HG02571 (cell line): ENCODE data around the gene CCDC40.
A peak's percentile ranks its signal among the peaks of the same experiment; 100 is the strongest.

Source experiments
- ATAC-seq: cut with Tn5 transposase; IDR thresholded peaks from one replicate; pipeline ENCODE4 v1.9.1; 2021; ENCODE audit warnings: mild to moderate bottlenecking, moderate library complexity; ENCODE audit not compliant: unreplicated experiment

CCDC40 gene

DNA sequence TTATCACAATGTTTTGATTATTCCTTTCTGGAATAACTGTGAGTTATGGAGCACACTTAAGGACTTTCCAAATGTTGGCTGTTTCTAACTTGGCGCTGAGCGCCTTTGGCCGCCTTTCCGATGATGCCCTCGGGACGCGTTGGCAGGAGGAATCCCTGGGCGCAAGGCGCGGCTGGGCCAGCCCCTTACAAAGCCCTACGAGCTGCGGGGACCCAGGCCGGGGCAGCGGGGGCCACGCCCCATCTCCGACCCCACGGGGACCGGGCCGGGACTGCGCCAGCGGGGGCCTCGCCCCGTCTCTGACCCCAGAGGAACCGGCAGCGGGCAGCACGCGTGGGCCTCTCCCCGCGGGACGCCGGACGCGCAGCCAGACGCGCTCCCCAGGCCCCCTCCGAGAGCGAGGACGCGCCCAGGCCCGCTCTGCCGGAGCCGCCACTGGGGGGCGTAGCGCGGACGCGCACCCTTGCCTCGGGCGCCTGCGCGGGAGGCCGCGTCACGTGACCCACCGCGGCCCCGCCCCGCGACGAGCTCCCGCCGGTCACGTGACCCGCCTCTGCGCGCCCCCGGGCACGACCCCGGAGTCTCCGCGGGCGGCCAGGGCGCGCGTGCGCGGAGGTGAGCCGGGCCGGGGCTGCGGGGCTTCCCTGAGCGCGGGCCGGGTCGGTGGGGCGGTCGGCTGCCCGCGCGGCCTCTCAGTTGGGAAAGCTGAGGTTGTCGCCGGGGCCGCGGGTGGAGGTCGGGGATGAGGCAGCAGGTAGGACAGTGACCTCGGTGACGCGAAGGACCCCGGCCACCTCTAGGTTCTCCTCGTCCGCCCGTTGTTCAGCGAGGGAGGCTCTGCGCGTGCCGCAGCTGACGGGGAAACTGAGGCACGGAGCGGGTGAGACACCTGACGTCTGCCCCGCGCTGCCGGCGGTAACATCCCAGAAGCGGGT, 64.8 kb downstream of the CCDC40 start, which contains the start of gene GAA:
GAA (plus strand) TSS at position 571 of the 935 bp plus-strand sequence. CDS start 3,006 bp downstream, outside the sequence.
- peak; percentile 69 for ATAC-seq

GRCh38 chr17:80101946-80102663, 65.7 kb downstream of the CCDC40 start:
- ATAC-seq: no peak

DNA sequence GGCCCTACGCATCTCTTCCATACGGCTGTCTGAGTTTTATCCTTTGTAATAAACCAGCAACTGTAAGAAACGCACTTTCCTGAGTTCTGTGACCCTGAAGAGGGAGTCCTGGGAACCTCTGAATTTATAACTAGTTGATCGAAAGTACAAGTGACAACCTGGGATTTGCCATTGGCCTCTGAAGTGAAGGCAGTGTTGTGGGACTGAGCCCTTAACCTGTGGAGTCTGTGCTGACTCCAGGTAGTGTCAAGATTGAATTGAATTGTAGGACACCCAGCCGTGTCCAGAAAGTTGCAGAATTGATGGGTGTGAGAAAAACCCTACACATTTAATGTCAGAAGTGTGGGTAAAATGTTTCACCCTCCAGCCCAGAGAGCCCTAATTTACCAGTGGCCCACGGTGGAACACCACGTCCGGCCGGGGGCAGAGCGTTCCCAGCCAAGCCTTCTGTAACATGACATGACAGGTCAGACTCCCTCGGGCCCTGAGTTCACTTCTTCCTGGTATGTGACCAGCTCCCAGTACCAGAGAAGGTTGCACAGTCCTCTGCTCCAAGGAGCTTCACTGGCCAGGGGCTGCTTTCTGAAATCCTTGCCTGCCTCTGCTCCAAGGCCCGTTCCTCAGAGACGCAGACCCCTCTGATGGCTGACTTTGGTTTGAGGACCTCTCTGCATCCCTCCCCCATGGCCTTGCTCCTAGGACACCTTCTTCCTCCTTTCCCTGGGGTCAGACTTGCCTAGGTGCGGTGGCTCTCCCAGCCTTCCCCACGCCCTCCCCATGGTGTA, 66.4 kb downstream of the CCDC40 start:
- no peak for ATAC-seq

GRCh38 chr17:80103449-80104085, 67.1 kb downstream of the CCDC40 start:
- ATAC-seq: no peak

- ATAC-seq: no peak
Observed at GRCh38 chr17:80104321-80104955, 68.0 kb downstream of the CCDC40 start.

DNA sequence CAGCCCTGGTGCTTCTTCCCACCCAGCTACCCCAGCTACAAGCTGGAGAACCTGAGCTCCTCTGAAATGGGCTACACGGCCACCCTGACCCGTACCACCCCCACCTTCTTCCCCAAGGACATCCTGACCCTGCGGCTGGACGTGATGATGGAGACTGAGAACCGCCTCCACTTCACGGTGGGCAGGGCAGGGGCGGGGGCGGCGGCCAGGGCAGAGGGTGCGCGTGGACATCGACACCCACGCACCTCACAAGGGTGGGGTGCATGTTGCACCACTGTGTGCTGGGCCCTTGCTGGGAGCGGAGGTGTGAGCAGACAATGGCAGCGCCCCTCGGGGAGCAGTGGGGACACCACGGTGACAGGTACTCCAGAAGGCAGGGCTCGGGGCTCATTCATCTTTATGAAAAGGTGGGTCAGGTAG, 68.5 kb downstream of the CCDC40 start:
- no peak for ATAC-seq

GRCh38 chr17:80105762-80106161, 69.3 kb downstream of the CCDC40 start:
- no peak for ATAC-seq

DNA sequence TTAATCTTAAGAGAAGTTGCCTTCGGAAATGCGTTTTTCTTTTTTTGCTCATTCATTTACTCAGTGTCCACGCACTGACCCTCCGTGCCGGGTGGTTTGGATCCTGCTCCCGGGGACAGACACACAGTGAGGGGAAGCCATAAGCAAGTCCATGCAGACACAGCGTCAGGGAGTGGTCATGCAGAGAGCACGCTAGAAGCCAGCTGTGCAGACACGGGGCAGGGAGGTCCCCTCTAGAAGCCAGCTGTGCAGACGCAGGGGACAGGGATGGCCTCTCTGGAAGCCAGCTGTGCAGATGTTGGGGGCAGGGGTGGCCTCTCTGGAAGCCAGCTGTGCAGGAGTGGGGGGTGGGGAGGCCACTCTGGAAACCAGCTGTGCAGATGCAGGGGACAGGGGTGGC, 69.7 kb downstream of the CCDC40 start:
- no peak for ATAC-seq

DNA sequence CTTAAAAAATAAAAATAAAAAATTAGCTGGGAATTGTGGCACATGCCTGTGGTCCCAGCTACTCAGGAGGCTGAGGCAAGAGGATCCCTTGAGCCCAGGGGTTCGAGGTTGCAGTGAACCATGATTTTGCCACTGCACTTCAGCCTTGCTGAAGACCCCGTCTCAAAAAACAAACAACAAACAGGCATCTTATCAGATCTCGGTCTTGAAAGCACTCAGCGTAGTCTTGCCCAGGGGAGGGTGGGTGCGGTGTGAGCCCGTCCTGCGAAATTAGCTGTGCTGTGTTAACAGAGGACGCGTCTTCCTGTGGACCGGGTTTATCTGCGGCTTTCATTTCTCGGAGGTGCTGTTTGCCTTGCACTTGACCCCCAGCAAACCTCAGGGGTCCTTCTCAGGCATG, 70.3 kb downstream of the CCDC40 start:
- no peak for ATAC-seq

- ATAC-seq: no peak
Observed at GRCh38 chr17:80107231-80108021, 71.0 kb downstream of the CCDC40 start.

DNA sequence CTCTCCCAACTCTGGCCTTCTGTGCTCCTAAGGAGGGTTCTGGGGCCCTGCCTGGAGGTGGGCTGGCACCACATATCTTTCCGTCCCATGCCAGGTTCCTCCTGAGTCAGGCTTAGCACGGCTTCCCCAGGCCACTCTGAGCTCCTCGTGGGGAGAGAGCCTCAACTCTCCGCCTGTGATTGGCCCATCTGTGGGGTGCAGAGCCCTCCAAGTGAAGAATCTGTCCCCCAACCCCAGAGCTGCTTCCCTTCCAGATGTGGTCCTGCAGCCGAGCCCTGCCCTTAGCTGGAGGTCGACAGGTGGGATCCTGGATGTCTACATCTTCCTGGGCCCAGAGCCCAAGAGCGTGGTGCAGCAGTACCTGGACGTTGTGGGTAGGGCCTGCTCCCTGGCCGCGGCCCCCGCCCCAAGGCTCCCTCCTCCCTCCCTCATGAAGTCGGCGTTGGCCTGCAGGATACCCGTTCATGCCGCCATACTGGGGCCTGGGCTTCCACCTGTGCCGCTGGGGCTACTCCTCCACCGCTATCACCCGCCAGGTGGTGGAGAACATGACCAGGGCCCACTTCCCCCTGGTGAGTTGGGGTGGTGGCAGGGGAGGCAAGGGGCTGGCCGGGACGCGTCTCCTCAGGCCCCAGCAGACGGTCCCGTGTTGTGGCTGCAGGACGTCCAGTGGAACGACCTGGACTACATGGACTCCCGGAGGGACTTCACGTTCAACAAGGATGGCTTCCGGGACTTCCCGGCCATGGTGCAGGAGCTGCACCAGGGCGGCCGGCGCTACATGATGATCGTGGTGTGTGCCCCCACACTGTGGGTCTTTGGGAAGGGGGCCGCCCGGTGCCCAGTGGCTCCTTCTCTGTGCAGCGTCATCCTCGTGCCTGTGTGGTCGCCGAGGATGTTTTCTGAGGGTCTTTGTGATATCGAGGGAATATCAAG, 71.9 kb downstream of the CCDC40 start:
- ATAC-seq: no peak

DNA sequence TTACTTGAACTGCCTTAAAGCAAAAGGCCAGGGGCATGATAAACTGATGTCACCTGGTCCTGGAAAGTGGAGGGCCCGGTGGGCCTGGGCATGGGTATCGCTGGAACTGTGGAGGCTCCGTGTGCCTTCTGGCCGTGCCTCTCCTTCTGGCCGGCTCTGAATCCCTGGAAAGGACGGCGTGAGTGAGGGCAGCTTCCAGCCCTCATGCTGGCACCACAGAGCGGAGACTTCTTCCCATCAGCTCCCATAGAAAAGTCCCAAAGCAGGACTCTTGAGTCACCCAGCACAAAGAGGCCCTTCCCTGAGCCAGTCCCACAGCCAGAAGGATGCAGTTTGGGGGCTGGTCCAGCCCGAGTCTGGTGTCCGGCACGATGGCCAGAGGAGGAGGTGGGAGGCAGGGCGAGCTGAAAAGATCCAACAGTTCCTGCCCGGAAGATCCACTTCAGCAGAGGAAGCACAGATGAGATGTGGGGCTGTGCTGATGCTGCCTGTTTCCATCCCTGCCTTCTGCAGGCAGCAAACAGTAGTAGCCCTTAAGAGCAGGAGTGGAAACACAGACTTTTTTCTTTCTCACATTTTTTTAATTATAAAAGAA, 72.7 kb downstream of the CCDC40 start:
- ATAC-seq: no peak

GRCh38 chr17:80109713-80110446, 73.4 kb downstream of the CCDC40 start:
- no peak for ATAC-seq

DNA sequence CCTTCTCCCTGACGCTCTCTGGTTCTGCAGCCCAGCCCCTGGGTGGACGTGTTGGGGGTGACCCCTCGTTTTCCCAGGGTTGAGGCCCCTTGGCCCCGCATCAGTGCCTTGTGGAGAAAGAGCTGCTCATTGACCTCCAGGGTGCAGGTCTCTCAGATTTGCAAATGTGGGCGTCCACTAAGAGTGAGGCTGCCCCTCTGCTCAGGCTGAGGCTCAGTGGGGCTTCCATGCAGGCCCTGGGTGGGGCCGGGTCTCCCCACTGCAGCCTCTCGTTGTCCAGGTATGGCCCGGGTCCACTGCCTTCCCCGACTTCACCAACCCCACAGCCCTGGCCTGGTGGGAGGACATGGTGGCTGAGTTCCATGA, 74.0 kb downstream of the CCDC40 start:
- ATAC-seq: no peak

- ATAC-seq: no peak
Observed at GRCh38 chr17:80110927-80111701, 74.7 kb downstream of the CCDC40 start.

DNA sequence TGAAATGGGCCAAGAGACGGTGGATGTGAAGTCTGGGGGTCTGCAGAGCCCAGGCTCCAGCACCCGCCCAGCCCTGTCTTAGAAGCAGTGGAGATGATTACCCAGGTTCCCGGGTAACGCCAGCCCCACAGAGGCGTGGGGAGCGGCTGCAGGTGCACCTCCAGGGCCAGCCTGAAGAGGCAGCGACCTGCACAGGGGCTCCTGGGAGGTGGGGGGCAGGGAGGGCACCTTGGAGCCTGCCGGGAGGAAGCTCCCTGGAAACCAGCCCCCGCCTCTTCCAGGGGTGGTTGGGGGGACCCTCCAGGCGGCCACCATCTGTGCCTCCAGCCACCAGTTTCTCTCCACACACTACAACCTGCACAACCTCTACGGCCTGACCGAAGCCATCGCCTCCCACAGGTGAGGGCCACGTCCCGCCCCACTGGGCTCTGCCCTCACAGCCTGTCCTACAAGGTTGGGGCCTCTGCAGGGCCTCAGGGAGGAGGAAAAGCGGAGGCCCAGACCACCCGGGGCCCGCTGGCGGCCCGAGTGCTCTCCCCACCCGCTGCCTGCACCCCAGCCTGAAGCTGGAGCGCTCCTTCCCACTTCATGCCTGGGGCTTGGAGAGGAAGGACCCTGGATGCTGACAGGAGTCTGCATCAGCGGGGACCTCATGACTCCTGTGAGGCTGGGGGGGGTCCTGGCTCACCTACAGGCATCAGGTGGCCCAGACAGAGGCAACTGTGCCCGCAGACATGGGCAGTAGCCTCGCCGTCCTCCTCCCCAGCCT, 75.4 kb downstream of the CCDC40 start:
- no peak for ATAC-seq
